B cell (primary cell): Measurements from ENCODE around the gene MYLK2. TPM values are rescaled to one million over a fixed set of nuclear protein-coding genes. Genes with fewer than 3 reads are reported as not detected.

Experiments used
- ATAC-seq: fragments of 200-7000 bp; cut with Tn5 transposase; one replicate; pipeline ENCODE4 v1.10.0; 2021; ENCODE audit warnings: low read depth, mild to moderate bottlenecking, moderate number of reproducible peaks, moderate library complexity
- CTCF ChIA-PET: fragments of 350-600 bp; sonication (Branson Sonifier 250); formaldehyde crosslinking; loops from one replicate; lab custom pipeline; 2021; ENCODE audit warnings: antibody characterized with exemption, inconsistent platforms; lab: Charles Lee
- POLR2A ChIA-PET: fragments of 350-600 bp; sonication (Branson Sonifier 250); formaldehyde crosslinking; loops from one replicate; lab custom pipeline; 2021; ENCODE audit warnings: antibody characterized with exemption; lab: Charles Lee
- DNase-seq: peaks from one replicate; pipeline ENCODE4 v3.0.0; 2013
- H2AFZ ChIP-seq: 2 replicates; pipeline ENCODE4 v1.6.1; 2012; ENCODE audit warnings: mild to moderate bottlenecking, low read depth, low read length; ENCODE audit not compliant: insufficient read depth, poor library complexity, severe bottlenecking
- H3K27ac ChIP-seq, 2 donors: 1 replicate in 1 of 2; 2 replicates in 1 of 2; pipeline ENCODE4 v1.5.1; 2012 to 2013; ENCODE audit warnings: low read length in 2 of 2, mild to moderate bottlenecking in 2 of 2, moderate library complexity in 1 of 2
- H3K27me3 ChIP-seq, 4 experiments: fragments of 200-600 bp in 1 of 4; sonication (generic) in 1 of 4; replicated peaks in 1 of 4; 1 replicate in 2 of 4; 2 replicates in 2 of 4; pipeline versions ENCODE4 v1.6.1 to v1.7.0; 2013 to 2016; ENCODE audit warnings: low read length in 3 of 4, mild to moderate bottlenecking in 2 of 4, mixed read lengths in 1 of 4, moderate library complexity in 1 of 4; ENCODE audit not compliant: insufficient read depth in 4 of 4, control insufficient read depth in 3 of 4; ENCODE audit errors: control extremely low read depth in 1 of 4
- H3K36me3 ChIP-seq, 2 experiments: replicated peaks in 1 of 2; 1 replicate in 1 of 2; 2 replicates in 1 of 2; pipeline versions ENCODE4 v1.6.1 to v1.7.1; 2013; ENCODE audit warnings: low read length in 1 of 2; ENCODE audit not compliant: insufficient read depth in 2 of 2, control insufficient read depth in 1 of 2; ENCODE audit errors: control extremely low read depth in 1 of 2, extremely low read depth in 1 of 2
- H3K4me1 ChIP-seq, 2 donors: fragments of 200-600 bp in 1 of 2; sonication (generic) in 1 of 2; 1 replicate in 1 of 2; 2 replicates in 1 of 2; pipeline versions ENCODE4 v1.5.1 to v1.6.1; 2013 to 2017; ENCODE audit warnings: low read length in 2 of 2; ENCODE audit not compliant: control insufficient read depth in 2 of 2, insufficient read depth in 2 of 2
- H3K4me2 ChIP-seq: replicated peaks from 2 replicates; pipeline ENCODE3; 2012; ENCODE audit warnings: mild to moderate bottlenecking, low read depth, low read length; ENCODE audit not compliant: poor library complexity, severe bottlenecking
- H3K4me3 ChIP-seq, 5 experiments: fragments of 200-600 bp in 1 of 5; sonication (generic) in 1 of 5; 1 replicate in 3 of 5; 2 replicates in 2 of 5; pipeline versions ENCODE4 v1.5.1 to v1.7.0; 2011 to 2016; ENCODE audit warnings: low read length in 4 of 5, mild to moderate bottlenecking in 4 of 5, low read depth in 2 of 5, control low read depth in 1 of 5, moderate library complexity in 1 of 5; ENCODE audit not compliant: insufficient read depth in 1 of 5; ENCODE audit errors: control extremely low read depth in 1 of 5, extremely low read depth in 1 of 5
- H3K79me2 ChIP-seq: fragments of 200-600 bp; sonication (generic); one replicate; pipeline ENCODE4 v1.6.0; 2016; ENCODE audit warnings: low read length; ENCODE audit not compliant: control insufficient read depth, insufficient read depth
- H3K9ac ChIP-seq: fragments of 200-600 bp; sonication (generic); 2 replicates; pipeline ENCODE4 v1.6.1; 2017; ENCODE audit warnings: mild to moderate bottlenecking, low read length, moderate library complexity
- H3K9me3 ChIP-seq, 3 donors: one replicate each; pipeline versions ENCODE4 v1.6.1 to v1.7.1; 2013; ENCODE audit warnings: low read length in 2 of 3; ENCODE audit not compliant: control insufficient read depth in 2 of 3, insufficient read depth in 1 of 3; ENCODE audit errors: control extremely low read depth in 1 of 3
- H4K20me1 ChIP-seq: 2 replicates; pipeline ENCODE4 v1.6.0; 2012; ENCODE audit warnings: mild to moderate bottlenecking, low read length; ENCODE audit not compliant: insufficient read depth, control insufficient read depth, poor library complexity, severe bottlenecking
- H3K27ac Mint-ChIP-seq: one replicate; pipeline ENCODE4 v1.8.0; 2021; ENCODE audit warnings: mixed read lengths
- H3K27me3 Mint-ChIP-seq: one replicate; pipeline ENCODE4 v1.8.0; 2021; ENCODE audit warnings: mixed read lengths
- H3K4me1 Mint-ChIP-seq: one replicate; pipeline ENCODE4 v1.8.0; 2021; ENCODE audit warnings: mixed read lengths
- H3K4me3 Mint-ChIP-seq: one replicate; pipeline ENCODE4 v1.8.0; 2021; ENCODE audit warnings: mixed read lengths
- H3K9me3 Mint-ChIP-seq: one replicate; pipeline ENCODE4 v1.8.0; 2022; ENCODE audit warnings: mixed read lengths; ENCODE audit not compliant: insufficient read depth
- EZH2 ChIP-seq: IDR thresholded peaks from 2 replicates; pipeline ENCODE4 v1.6.1; 2012; ENCODE audit warnings: borderline replicate concordance, low read depth, mild to moderate bottlenecking, moderate library complexity, low read length; ENCODE audit not compliant: insufficient read depth, poor library complexity, severe bottlenecking
- WGBS: methylation state at CpG from one replicate; pipeline ENCODE4 v1.1.5; 2013; ENCODE audit warnings: missing lambda C conversion rate; ENCODE audit not compliant: insufficient coverage; 5-methylcytosine and 5-hydroxymethylcytosine counted together
- intact Hi-C: fragments of 100-400 bp; cut with micrococcal nuclease; formaldehyde crosslinking; loops from one replicate; pipeline ENCODE4 v1.10.0; 2022
- polyA plus RNA-seq: library from polyadenylated mRNA; depleted of rRNA; stranded (reverse); fragments of >200 nt; gene quantifications from 2 replicates; pipeline ENCODE4 v1.2.3, GENCODE V29; 2012
- total RNA-seq, 2 donors: library from RNA; stranded (reverse); fragments of 120-200 nt in 1 of 2; gene quantifications; 1 replicate in 1 of 2; 2 replicates in 1 of 2; pipeline versions ENCODE4 v1.2.3 to v1.2.4, GENCODE V29; 2013 to 2022
- TF ChIP-seq, protein P1 (sequence below): fragments of 200-600 bp; IDR thresholded peaks from one replicate; pipeline ENCODE4 v1.8.0; 2022; ENCODE audit warnings: antibody characterized with exemption, mild to moderate bottlenecking

The MYLK2 gene
- total and polyA plus RNA-seq, 2 donors (not counting 1 experiment from before 2014, with no cell fraction given) = not detected

DNA sequence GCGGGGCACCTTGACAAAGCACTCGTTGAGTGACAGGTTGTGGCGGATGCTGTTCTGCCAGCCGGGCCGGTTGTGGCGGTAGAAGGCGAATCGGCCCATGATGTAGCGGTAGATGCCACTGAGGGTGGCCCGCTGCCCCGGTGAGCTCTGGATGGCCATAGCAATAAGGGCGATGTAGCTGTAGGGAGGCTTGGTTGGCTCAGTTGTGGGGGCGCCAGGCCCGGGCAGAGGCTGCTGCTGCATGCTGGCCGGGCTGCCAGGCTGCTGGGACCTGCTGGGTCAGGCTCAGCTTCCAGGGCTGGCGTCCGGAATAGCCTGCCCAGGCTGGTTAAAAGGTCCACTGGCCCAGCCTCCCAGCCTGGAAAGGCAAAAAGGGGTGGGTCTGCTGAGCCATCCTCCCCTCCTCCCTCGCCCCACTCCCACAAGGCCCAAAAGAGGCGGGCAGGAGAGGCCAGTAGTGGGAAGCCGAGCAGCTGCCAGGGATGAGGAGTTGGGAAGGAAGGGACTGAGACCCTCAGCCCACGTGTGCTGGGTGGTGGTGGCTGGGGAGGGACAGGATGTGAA lies 26.2 kb downstream of the MYLK2 start, which contains the start of gene FOXS1:
FOXS1 (minus strand) TSS at position 305 of the 564 bp plus-strand sequence; CDS start at position 243, 62 bp downstream.
- 92% methylated on average over 17 of the region's 21 CpGs for WGBS
- Mint-ChIP-seq H3K27ac (no peak within 1 kb of the TSS), H3K4me1 (peaks cover 8% of the 10 kb centered on the region), H3K27me3 (peaks cover 13% of the 10 kb centered on the region), H3K4me3 (no peak within 1 kb of the TSS), H3K9me3 (no peaks in the 10 kb centered on the region)
- H3K9ac ChIP-seq = no peak within 1 kb of the TSS
- H3K79me2 ChIP-seq = no peaks in the 10 kb centered on the region
- no peaks in the 10 kb centered on the region for H4K20me1 ChIP-seq
- H3K4me2 ChIP-seq = no peak within 1 kb of the TSS
- no peaks in the 10 kb centered on the region for H3K36me3 ChIP-seq
- DNase-seq (no peak), ATAC-seq (no peak)
- ChIA-PET POLR2A (no interaction called here), CTCF (interaction anchor here (0.6 to 2.8 kb wide), 5 partner anchors 10 to 98 kb away, joined by 3 to 12 read pairs (median 3); no protein-coding TSS in a partner anchor)
- no peaks in the 10 kb centered on the region for H3K9me3 ChIP-seq
- H3K27ac ChIP-seq = no peak within 1 kb of the TSS
- H3K27me3 ChIP-seq = peaks cover 0 to 3% (median 0%) of the 10 kb centered on the region in 4 experiments
- H3K4me3 ChIP-seq = no peak within 1 kb of the TSS
- TF ChIP-seq, protein P1, sequence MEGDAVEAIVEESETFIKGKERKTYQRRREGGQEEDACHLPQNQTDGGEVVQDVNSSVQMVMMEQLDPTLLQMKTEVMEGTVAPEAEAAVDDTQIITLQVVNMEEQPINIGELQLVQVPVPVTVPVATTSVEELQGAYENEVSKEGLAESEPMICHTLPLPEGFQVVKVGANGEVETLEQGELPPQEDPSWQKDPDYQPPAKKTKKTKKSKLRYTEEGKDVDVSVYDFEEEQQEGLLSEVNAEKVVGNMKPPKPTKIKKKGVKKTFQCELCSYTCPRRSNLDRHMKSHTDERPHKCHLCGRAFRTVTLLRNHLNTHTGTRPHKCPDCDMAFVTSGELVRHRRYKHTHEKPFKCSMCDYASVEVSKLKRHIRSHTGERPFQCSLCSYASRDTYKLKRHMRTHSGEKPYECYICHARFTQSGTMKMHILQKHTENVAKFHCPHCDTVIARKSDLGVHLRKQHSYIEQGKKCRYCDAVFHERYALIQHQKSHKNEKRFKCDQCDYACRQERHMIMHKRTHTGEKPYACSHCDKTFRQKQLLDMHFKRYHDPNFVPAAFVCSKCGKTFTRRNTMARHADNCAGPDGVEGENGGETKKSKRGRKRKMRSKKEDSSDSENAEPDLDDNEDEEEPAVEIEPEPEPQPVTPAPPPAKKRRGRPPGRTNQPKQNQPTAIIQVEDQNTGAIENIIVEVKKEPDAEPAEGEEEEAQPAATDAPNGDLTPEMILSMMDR = no peak
- no peak for TF ChIP-seq EZH2
- H3K4me1 ChIP-seq = peaks cover 0 to 6% of the 10 kb centered on the region in 2 donors
- intact Hi-C loops = no loop called here
- no peak within 1 kb of the TSS for H2AFZ ChIP-seq

DNA sequence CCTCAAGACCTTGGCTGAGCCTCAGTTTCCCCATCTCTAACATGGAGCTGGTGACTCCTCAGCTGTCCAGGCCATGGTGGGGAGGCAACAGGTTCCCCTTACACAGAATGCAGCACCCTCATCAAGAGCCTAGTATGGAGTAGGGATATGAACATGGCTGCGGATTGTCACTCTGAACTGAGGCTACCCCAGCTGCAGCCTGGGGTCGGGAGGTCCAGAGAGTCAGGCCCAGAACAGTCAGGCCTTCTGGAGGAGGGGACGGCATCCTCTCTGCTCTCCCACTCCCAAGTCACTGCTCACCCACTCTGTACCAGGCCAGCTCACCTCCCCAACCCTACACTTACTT lies 27.6 kb downstream of the MYLK2 start:
- no CpG with 5 or more reads among the region's 3 CpGs for WGBS
- Histone ChIP-seq H3K9me3 (no peaks in the 10 kb centered on the region), H3K4me2 (no peak overlapping the region), H3K4me3 (no peak overlapping the region), H3K4me1 (peaks cover 0 to 6% of the 10 kb centered on the region in 2 donors), H2AFZ (no peak overlapping the region), H3K27me3 (peaks cover 0 to 13% (median 2%) of the 10 kb centered on the region in 4 experiments), H3K79me2 (no peaks in the 10 kb centered on the region), H3K27ac (no peak overlapping the region), H4K20me1 (no peaks in the 10 kb centered on the region), H3K9ac (no peak overlapping the region), H3K36me3 (no peaks in the 10 kb centered on the region)
- H3K27ac Mint-ChIP-seq = no peak overlapping the region
- CTCF ChIA-PET = interaction anchor here (0.7 to 3.1 kb wide), 21 partner anchors 9 to 245 kb away, joined by 3 to 31 read pairs (median 5); partner anchors contain the start of genes DUSP15, MYLK2, PDRG1 and TTLL9
- peaks cover 23% of the 10 kb centered on the region for H3K27me3 Mint-ChIP-seq
- DNase-seq = no peak
- TF ChIP-seq EZH2 = no peak
- TF ChIP-seq, protein P1 = peak; percentile 56
- no peak for ATAC-seq
- peaks cover 8% of the 10 kb centered on the region for H3K4me1 Mint-ChIP-seq
- intact Hi-C loops = loop anchor here (1.0 kb wide), 1 partner anchor 24 kb away; no protein-coding TSS in a partner anchor
- no peak overlapping the region for H3K4me3 Mint-ChIP-seq
- POLR2A ChIA-PET = no interaction called here
- no peaks in the 10 kb centered on the region for H3K9me3 Mint-ChIP-seq
